Lower leg skin (tissue), 3 donors: ENCODE results near the gene ZNF101.

Experiments used
- CTCF ChIP-seq, 3 donors: fragments of 450-650 bp; IDR thresholded peaks; one replicate each; pipeline ENCODE4 v1.5.1; 2016; ENCODE audit warnings: antibody characterized with exemption in 3 of 3, mild to moderate bottlenecking in 3 of 3, moderate library complexity in 2 of 3
- POLR2A ChIP-seq, 2 donors: fragments of 450-650 bp; IDR thresholded peaks; one replicate each; pipeline ENCODE4 v1.6.1; 2016 to 2017; ENCODE audit warnings: antibody characterized with exemption in 2 of 2, mild to moderate bottlenecking in 1 of 2, moderate library complexity in 1 of 2

- TF ChIP-seq POLR2A (IDR thresholded peaks at IDR 0.05) (no peak), CTCF (IDR thresholded peaks at IDR 0.05) (no peak)
Measured at GRCh38 chr19:19637523-19638251, 31.0 kb upstream of the ZNF101 start.
